SK-N-SH treated with all-trans-retinoic acid at 6 μM for 48 hours (cell line): Measurements from ENCODE around the gene PAIP1.

Experiments
- CSDC2 ChIP-seq: fragments of 250-450 bp; sonication (Bioruptor Pico); IDR thresholded peaks from 2 replicates; pipeline ENCODE4 v1.5.0; 2020; ENCODE audit warnings: mild to moderate bottlenecking, moderate library complexity
- CSRNP3 ChIP-seq: fragments of 250-450 bp; sonication (Bioruptor Pico); IDR thresholded peaks from 2 replicates; pipeline ENCODE4 v1.5.1; 2021; ENCODE audit warnings: mild to moderate bottlenecking, moderate library complexity
- OSR1 ChIP-seq: fragments of 250-450 bp; sonication (Bioruptor Pico); IDR thresholded peaks from 2 replicates; pipeline ENCODE4 v1.8.0; 2022; ENCODE audit warnings: moderate library complexity, mild to moderate bottlenecking, inconsistent platforms
- TOX ChIP-seq: fragments of 250-450 bp; sonication (Bioruptor Pico); IDR thresholded peaks from 2 replicates; pipeline ENCODE4 v1.8.0; 2021; ENCODE audit warnings: mild to moderate bottlenecking, moderate library complexity, borderline replicate concordance
- TSHZ2 ChIP-seq: fragments of 250-450 bp; sonication (Bioruptor Pico); IDR thresholded peaks from 2 replicates; pipeline ENCODE4 v1.5.0; 2020; ENCODE audit warnings: mild to moderate bottlenecking, moderate library complexity
- ZFP3 ChIP-seq: fragments of 250-450 bp; sonication (Bioruptor Pico); IDR thresholded peaks from 2 replicates; pipeline ENCODE4 v1.5.0; 2020; ENCODE audit warnings: mild to moderate bottlenecking, moderate library complexity
- TF ChIP-seq, protein P1 (sequence below): fragments of 250-450 bp; sonication (Bioruptor Pico); IDR thresholded peaks from 2 replicates; pipeline ENCODE4 v1.8.0; 2021; ENCODE audit warnings: low read depth, mild to moderate bottlenecking, moderate library complexity, borderline replicate concordance

- no peak for TF ChIP-seq ZFP3
- TF ChIP-seq TOX (CRISPR knock-in tag): no peak
- no peak for TF ChIP-seq OSR1 (CRISPR knock-in tag)
- no peak for TF ChIP-seq TSHZ2 (CRISPR knock-in tag)
- TF ChIP-seq CSDC2: no peak
- TF ChIP-seq CSRNP3 (CRISPR knock-in tag): no peak
- TF ChIP-seq, protein P1, sequence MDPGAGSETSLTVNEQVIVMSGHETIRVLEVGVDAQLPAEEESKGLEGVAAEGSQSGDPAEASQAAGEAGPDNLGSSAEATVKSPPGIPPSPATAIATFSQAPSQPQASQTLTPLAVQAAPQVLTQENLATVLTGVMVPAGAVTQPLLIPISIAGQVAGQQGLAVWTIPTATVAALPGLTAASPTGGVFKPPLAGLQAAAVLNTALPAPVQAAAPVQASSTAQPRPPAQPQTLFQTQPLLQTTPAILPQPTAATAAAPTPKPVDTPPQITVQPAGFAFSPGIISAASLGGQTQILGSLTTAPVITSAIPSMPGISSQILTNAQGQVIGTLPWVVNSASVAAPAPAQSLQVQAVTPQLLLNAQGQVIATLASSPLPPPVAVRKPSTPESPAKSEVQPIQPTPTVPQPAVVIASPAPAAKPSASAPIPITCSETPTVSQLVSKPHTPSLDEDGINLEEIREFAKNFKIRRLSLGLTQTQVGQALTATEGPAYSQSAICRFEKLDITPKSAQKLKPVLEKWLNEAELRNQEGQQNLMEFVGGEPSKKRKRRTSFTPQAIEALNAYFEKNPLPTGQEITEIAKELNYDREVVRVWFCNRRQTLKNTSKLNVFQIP (CRISPR knock-in tag): no peak
Measured at GRCh38 chr5:43592363-43592762, 35.5 kb upstream of the PAIP1 start.
